GM12878 (cell line): ENCODE measurements around the gene FOXL3. TPM values are rescaled to one million over a fixed set of nuclear protein-coding genes. Genes with fewer than 3 reads are reported as not detected.

Experiments
- ATAC-seq: fragments of 200-7000 bp; cut with Tn5 transposase; 3 replicates; pipeline ENCODE4 v1.9.1; 2020; ENCODE audit warnings: mild to moderate bottlenecking, moderate library complexity
- BruUV-seq: library from RNA; stranded (reverse); fragments of 400-500 nt; replicated peaks from 2 replicates; lab custom pipeline; 2021; lab: Mats Ljungman, UMichigan
- CTCF ChIA-PET: fragments of 300-600 bp; sonication (Branson Sonifier 250); formaldehyde crosslinking; extraction: SDS; loops from one replicate; lab custom pipeline; 2021; ENCODE audit warnings: inconsistent platforms; lab: Yijun Ruan, JAX
- POLR2A ChIA-PET: fragments of 350-600 bp; formaldehyde crosslinking; extraction: SDS; loops from one replicate; lab custom pipeline; 2021; ENCODE audit warnings: inconsistent platforms; lab: Charles Lee
- RAD21 ChIA-PET: fragments of 300-600 bp; sonication (Branson Sonifier 250); formaldehyde crosslinking; loops from one replicate; lab custom pipeline; 2023; ENCODE audit warnings: antibody characterized with exemption; ENCODE audit not compliant: unreplicated experiment; lab: Charles Lee
- SMC1A ChIA-PET: fragments of 300-600 bp; sonication (Branson Sonifier 250); formaldehyde crosslinking; loops from one replicate; lab custom pipeline; 2023; ENCODE audit not compliant: unreplicated experiment, uncharacterized antibody; lab: Charles Lee
- DNase-seq: peaks from one replicate; pipeline ENCODE4 v3.0.0-alpha.2; 2011; ENCODE audit warnings: low read depth, low spot score
- FAIRE-seq: peaks from 3 replicates; lab custom pipeline; 2011; peaks lifted over from hg19 to GRCh38; lab: Jason Lieb, UNC
- H2AFZ ChIP-seq: 2 replicates; pipeline ENCODE4 v1.6.0; 2011; ENCODE audit warnings: low read depth, low read length, control low read depth; ENCODE audit not compliant: control insufficient read depth
- H3K27ac ChIP-seq: 2 replicates; pipeline ENCODE4 v1.5.1; 2011; ENCODE audit warnings: control low read depth; ENCODE audit not compliant: control insufficient read depth, insufficient read depth
- H3K27me3 ChIP-seq, 2 experiments: replicated peaks in 1 of 2; 2 replicates each; pipeline versions ENCODE4 v1.6.0 to v1.6.1; 2011; ENCODE audit warnings: low read length in 1 of 2; ENCODE audit not compliant: control insufficient read depth in 2 of 2, insufficient read depth in 2 of 2
- H3K36me3 ChIP-seq, 2 experiments: 2 replicates each; pipeline ENCODE4 v1.5.1; 2011; ENCODE audit warnings: low read length in 1 of 2; ENCODE audit not compliant: control insufficient read depth in 2 of 2, insufficient read depth in 2 of 2
- H3K4me1 ChIP-seq: 2 replicates; pipeline ENCODE4 v1.6.1; 2011; ENCODE audit warnings: mild to moderate bottlenecking, low read length, moderate library complexity, mixed read lengths; ENCODE audit not compliant: control insufficient read depth, insufficient read depth
- H3K4me2 ChIP-seq: 2 replicates; pipeline ENCODE4 v1.6.0; 2011; ENCODE audit warnings: control low read depth; ENCODE audit not compliant: control insufficient read depth, insufficient read depth
- H3K4me3 ChIP-seq: fragments of 200-600 bp; sonication (generic); 2 replicates; pipeline ENCODE4 v1.5.1; 2016
- H3K79me2 ChIP-seq: 2 replicates; pipeline ENCODE4 v1.6.0; 2011; ENCODE audit warnings: low read length; ENCODE audit not compliant: control insufficient read depth, insufficient read depth
- H3K9ac ChIP-seq: 2 replicates; pipeline ENCODE4 v1.8.0; 2011; ENCODE audit warnings: low read length, control low read depth, mixed read lengths; ENCODE audit not compliant: control insufficient read depth, insufficient read depth
- H3K9me3 ChIP-seq: replicated peaks from 3 replicates; pipeline ENCODE4 v1.5.1; 2011; ENCODE audit warnings: mild to moderate bottlenecking, low read length; ENCODE audit not compliant: control insufficient read depth, insufficient read depth
- H4K20me1 ChIP-seq: 2 replicates; pipeline ENCODE4 v1.6.0; 2011; ENCODE audit not compliant: control insufficient read depth, insufficient read depth
- BACH1 ChIP-seq: fragments of 450-650 bp; IDR thresholded peaks from 2 replicates; pipeline ENCODE4 v1.6.1; 2017; ENCODE audit warnings: mild to moderate bottlenecking, borderline replicate concordance
- BMI1 ChIP-seq: fragments of 450-650 bp; IDR thresholded peaks from 2 replicates; pipeline ENCODE4 v1.6.1; 2016; ENCODE audit warnings: mild to moderate bottlenecking, moderate library complexity, borderline replicate concordance
- BRCA1 ChIP-seq: IDR thresholded peaks from 2 replicates; pipeline ENCODE4 v1.6.1; 2011; ENCODE audit warnings: low read depth, low read length, improper control_type of control experiment
- CBFB ChIP-seq: IDR thresholded peaks from 2 replicates; pipeline ENCODE4 v1.6.1; 2016; ENCODE audit warnings: antibody characterized with exemption, low read depth
- IKZF2 ChIP-seq, 2 experiments: fragments of 450-650 bp; IDR thresholded peaks; 2 replicates each; pipeline ENCODE4 v1.6.1; 2017; ENCODE audit warnings: mild to moderate bottlenecking in 2 of 2, moderate library complexity in 2 of 2
- NR2C2 ChIP-seq: IDR thresholded peaks from 2 replicates; pipeline ENCODE4 v1.6.1; 2011; ENCODE audit warnings: borderline replicate concordance, low read depth; ENCODE audit not compliant: control insufficient read depth, insufficient read length
- RAD51 ChIP-seq: fragments of 450-650 bp; IDR thresholded peaks from 2 replicates; pipeline ENCODE4 v1.6.1; 2016; ENCODE audit warnings: moderate library complexity, mild to moderate bottlenecking, inconsistent platforms
- RB1 ChIP-seq: fragments of 450-650 bp; formaldehyde crosslinking; IDR thresholded peaks from 2 replicates; pipeline ENCODE4 v1.6.1; 2017; ENCODE audit warnings: mild to moderate bottlenecking, borderline replicate concordance
- RELA ChIP-seq: fragments of 450-650 bp; IDR thresholded peaks from 2 replicates; pipeline ENCODE4 v1.8.0; 2014; ENCODE audit warnings: borderline replicate concordance; ENCODE audit not compliant: partially characterized antibody
- RUNX3 ChIP-seq: IDR thresholded peaks from 2 replicates; pipeline ENCODE4 v1.6.1; 2012; ENCODE audit warnings: low read length, inconsistent platforms
- SP1 ChIP-seq: IDR thresholded peaks from one replicate; pipeline ENCODE4 v1.6.1; 2011; ENCODE audit warnings: low read depth, low read length
- SRF ChIP-seq, 2 experiments: IDR thresholded peaks; 2 replicates each; pipeline ENCODE4 v1.6.1; 2011; ENCODE audit warnings: low read depth in 2 of 2, low read length in 2 of 2, mild to moderate bottlenecking in 1 of 2, moderate library complexity in 1 of 2
- TCF3 ChIP-seq: IDR thresholded peaks from 2 replicates; pipeline ENCODE4 v1.6.1; 2012; ENCODE audit warnings: low read depth, mild to moderate bottlenecking, low read length, borderline replicate concordance; ENCODE audit not compliant: insufficient read depth
- WGBS: methylation state at CpG from one replicate; pipeline ENCODE4 v1.1.6; 2016; ENCODE audit warnings: low lambda C conversion rate; ENCODE audit not compliant: insufficient replicate concordance, insufficient coverage; ENCODE audit errors: missing lambda C conversion rate; 5-methylcytosine and 5-hydroxymethylcytosine counted together
- in situ Hi-C: fragments of 300-500 bp; cut with MboI; formaldehyde crosslinking; loops from 9 replicates; pipeline ENCODE4 v1.14.3; 2018; ENCODE audit warnings: mixed read lengths
- intact Hi-C: fragments of 100-400 bp; cut with micrococcal nuclease; formaldehyde crosslinking; loops from one replicate; pipeline ENCODE4 v1.14.2; 2022; ENCODE audit not compliant: unreplicated experiment
- polyA plus RNA-seq, 11 experiments: library from polyadenylated mRNA; depleted of rRNA in 4 of 11; unstranded in 6 of 11; stranded (reverse) in 5 of 11; fragments of >200 nt; fragmentation: Nextera tagmentation in 4 of 11; fragmentation: Illumina TruSeq in 1 of 11; extraction: Ambion mirVana in 4 of 11; extraction: Trizol in 1 of 11; gene quantifications; 1 replicate in 1 of 11; 2 replicates in 10 of 11; pipeline versions ENCODE4 v1.2.1 to v1.2.3, GENCODE V29; 2011 to 2016; ENCODE audit warnings: inconsistent platforms in 2 of 11, missing spikeins in 2 of 11, low read depth in 1 of 11
- total RNA-seq, 4 experiments: library from RNA; depleted of rRNA in 3 of 4; stranded (reverse); fragments of >200 nt in 3 of 4; fragmentation: Illumina TruSeq in 1 of 4; extraction: Trizol in 1 of 4; gene quantifications; 2 replicates each; pipeline versions ENCODE4 v1.2.1 to v1.2.3, GENCODE V29; 2013 to 2021
- TF ChIP-seq, protein P1 (sequence below): IDR thresholded peaks from 2 replicates; pipeline ENCODE4 v1.6.1; 2012; ENCODE audit warnings: improper control_type of control experiment, low read depth, low read length; ENCODE audit not compliant: insufficient replicate concordance
- TF ChIP-seq, protein P2 (sequence below): fragments of 450-650 bp; conservative IDR thresholded peaks from 2 replicates; pipeline ENCODE4 v1.6.1; 2017; ENCODE audit warnings: mild to moderate bottlenecking, moderate library complexity

FOXL3 gene
- total and polyA plus RNA-seq, 10 of the 15 experiments (the other 5 are each of a cell fraction or from before 2014, with no cell fraction given): not detected

DNA sequence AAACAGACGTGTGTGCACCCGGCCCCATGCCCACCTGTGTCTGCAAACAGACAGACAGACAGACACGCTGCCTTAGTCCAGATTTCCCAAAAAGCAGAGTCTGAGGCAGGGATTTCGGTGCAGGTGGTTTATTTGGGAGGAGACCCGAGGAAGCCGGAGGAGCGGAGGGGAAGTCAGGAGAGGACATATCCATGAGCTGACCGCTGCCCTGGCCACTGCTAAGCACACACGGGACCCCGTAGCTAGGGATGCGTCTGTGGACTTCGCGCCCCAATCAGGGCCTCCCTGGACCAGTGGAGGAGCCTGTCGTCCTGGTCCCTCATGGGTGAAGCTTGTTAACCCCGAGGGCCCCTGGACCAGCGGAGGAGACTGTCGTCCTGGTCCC lies 47.6 kb downstream of the FOXL3 start:
- Histone ChIP-seq H3K27ac (no peak overlapping the region), H3K9me3 (no peaks in the 10 kb centered on the region; the same call in 2 of the 3 replicates), H3K4me3 (no peak overlapping the region)
- DNase-seq: no peak
- no peak for FAIRE-seq
- WGBS: 44% methylated on average over 17 of the region's 17 CpGs
- POLR2A ChIA-PET: no interaction called here
- in situ Hi-C loops: no loop called here
- TF ChIP-seq RELA (no peak), NR2C2 (no peak), RUNX3 (no peak), CBFB (no peak), SRF (IDR thresholded peaks at IDR 0.05; ENCODE audit: low read depth in 2 of 2, low read length in 2 of 2) (no peak), TCF3 (no peak), BACH1 (no peak), BRCA1 (no peak), SP1 (no peak), IKZF2 (IDR thresholded peaks at IDR 0.05) (no peak), BMI1 (no peak), RAD51 (no peak), RB1 (no peak)
- TF ChIP-seq, protein P1, sequence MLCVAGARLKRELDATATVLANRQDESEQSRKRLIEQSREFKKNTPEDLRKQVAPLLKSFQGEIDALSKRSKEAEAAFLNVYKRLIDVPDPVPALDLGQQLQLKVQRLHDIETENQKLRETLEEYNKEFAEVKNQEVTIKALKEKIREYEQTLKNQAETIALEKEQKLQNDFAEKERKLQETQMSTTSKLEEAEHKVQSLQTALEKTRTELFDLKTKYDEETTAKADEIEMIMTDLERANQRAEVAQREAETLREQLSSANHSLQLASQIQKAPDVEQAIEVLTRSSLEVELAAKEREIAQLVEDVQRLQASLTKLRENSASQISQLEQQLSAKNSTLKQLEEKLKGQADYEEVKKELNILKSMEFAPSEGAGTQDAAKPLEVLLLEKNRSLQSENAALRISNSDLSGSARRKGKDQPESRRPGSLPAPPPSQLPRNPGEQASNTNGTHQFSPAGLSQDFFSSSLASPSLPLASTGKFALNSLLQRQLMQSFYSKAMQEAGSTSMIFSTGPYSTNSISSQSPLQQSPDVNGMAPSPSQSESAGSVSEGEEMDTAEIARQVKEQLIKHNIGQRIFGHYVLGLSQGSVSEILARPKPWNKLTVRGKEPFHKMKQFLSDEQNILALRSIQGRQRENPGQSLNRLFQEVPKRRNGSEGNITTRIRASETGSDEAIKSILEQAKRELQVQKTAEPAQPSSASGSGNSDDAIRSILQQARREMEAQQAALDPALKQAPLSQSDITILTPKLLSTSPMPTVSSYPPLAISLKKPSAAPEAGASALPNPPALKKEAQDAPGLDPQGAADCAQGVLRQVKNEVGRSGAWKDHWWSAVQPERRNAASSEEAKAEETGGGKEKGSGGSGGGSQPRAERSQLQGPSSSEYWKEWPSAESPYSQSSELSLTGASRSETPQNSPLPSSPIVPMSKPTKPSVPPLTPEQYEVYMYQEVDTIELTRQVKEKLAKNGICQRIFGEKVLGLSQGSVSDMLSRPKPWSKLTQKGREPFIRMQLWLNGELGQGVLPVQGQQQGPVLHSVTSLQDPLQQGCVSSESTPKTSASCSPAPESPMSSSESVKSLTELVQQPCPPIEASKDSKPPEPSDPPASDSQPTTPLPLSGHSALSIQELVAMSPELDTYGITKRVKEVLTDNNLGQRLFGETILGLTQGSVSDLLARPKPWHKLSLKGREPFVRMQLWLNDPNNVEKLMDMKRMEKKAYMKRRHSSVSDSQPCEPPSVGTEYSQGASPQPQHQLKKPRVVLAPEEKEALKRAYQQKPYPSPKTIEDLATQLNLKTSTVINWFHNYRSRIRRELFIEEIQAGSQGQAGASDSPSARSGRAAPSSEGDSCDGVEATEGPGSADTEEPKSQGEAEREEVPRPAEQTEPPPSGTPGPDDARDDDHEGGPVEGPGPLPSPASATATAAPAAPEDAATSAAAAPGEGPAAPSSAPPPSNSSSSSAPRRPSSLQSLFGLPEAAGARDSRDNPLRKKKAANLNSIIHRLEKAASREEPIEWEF: no peak
- TF ChIP-seq, protein P2, sequence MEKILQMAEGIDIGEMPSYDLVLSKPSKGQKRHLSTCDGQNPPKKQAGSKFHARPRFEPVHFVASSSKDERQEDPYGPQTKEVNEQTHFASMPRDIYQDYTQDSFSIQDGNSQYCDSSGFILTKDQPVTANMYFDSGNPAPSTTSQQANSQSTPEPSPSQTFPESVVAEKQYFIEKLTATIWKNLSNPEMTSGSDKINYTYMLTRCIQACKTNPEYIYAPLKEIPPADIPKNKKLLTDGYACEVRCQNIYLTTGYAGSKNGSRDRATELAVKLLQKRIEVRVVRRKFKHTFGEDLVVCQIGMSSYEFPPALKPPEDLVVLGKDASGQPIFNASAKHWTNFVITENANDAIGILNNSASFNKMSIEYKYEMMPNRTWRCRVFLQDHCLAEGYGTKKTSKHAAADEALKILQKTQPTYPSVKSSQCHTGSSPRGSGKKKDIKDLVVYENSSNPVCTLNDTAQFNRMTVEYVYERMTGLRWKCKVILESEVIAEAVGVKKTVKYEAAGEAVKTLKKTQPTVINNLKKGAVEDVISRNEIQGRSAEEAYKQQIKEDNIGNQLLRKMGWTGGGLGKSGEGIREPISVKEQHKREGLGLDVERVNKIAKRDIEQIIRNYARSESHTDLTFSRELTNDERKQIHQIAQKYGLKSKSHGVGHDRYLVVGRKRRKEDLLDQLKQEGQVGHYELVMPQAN: no peak
- TF ChIP-seq, all 136 proteins: peak for 0
- H3K79me2 ChIP-seq: no peaks in the 10 kb centered on the region
- BruUV-seq: no TSS peak
- no peaks in the 10 kb centered on the region for H3K4me1 ChIP-seq
- intact Hi-C loops: no loop called here
- no peaks in the 10 kb centered on the region for H3K27me3 ChIP-seq
- no peak overlapping the region for H2AFZ ChIP-seq
- no peaks in the 10 kb centered on the region for H4K20me1 ChIP-seq
- ChIA-PET SMC1A (no interaction called here), CTCF (interaction anchor here (0.6 kb wide), 1 partner anchor 535 kb away, joined by 4 read pairs; no protein-coding TSS in a partner anchor), RAD21 (no interaction called here)
- no peak overlapping the region for H3K4me2 ChIP-seq
- ATAC-seq: no peak
- no peak overlapping the region for H3K9ac ChIP-seq
- no peaks in the 10 kb centered on the region for H3K36me3 ChIP-seq
